OCI-LY7 (cell line): Measurements from ENCODE around the gene PIP4K2A.

Source experiments
- EZH2phosphoT487 ChIP-seq: fragments of 200-600 bp; sonication (generic); IDR thresholded peaks from 2 replicates; pipeline ENCODE4 v1.6.1; 2018; ENCODE audit warnings: low read depth, borderline replicate concordance, mild to moderate bottlenecking, mixed run types, antibody characterized with exemption, low read length, moderate library complexity, mixed read lengths
- TF ChIP-seq, protein P1 (sequence below): fragments of 200-600 bp; sonication (generic); conservative IDR thresholded peaks from 2 replicates; pipeline ENCODE4 v1.5.1; 2014; ENCODE audit warnings: mild to moderate bottlenecking, antibody characterized with exemption, low read length, moderate library complexity, mixed read lengths

- TF ChIP-seq, protein P1, sequence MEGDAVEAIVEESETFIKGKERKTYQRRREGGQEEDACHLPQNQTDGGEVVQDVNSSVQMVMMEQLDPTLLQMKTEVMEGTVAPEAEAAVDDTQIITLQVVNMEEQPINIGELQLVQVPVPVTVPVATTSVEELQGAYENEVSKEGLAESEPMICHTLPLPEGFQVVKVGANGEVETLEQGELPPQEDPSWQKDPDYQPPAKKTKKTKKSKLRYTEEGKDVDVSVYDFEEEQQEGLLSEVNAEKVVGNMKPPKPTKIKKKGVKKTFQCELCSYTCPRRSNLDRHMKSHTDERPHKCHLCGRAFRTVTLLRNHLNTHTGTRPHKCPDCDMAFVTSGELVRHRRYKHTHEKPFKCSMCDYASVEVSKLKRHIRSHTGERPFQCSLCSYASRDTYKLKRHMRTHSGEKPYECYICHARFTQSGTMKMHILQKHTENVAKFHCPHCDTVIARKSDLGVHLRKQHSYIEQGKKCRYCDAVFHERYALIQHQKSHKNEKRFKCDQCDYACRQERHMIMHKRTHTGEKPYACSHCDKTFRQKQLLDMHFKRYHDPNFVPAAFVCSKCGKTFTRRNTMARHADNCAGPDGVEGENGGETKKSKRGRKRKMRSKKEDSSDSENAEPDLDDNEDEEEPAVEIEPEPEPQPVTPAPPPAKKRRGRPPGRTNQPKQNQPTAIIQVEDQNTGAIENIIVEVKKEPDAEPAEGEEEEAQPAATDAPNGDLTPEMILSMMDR, result no peak
- TF ChIP-seq EZH2phosphoT487, result no peak
Observed at GRCh38 chr10:22656036-22656435, 58.3 kb downstream of the PIP4K2A start.
